NCI-H2196 (cell line): ENCODE results near the gene SPARCL1.

Experiments
- DNase-seq: peaks from one replicate; lab custom pipeline; 2025; ENCODE audit not compliant: unreplicated experiment; lab: John Stamatoyannopoulos, UW

Gene SPARCL1

GRCh38 chr4:87541521-87541920 is 12.3 kb upstream of the SPARCL1 start:
- no peak for DNase-seq

- DNase-seq, result no peak
These were observed 11.2 kb upstream of the SPARCL1 start for GRCh38 chr4:87540146-87541058.

DNA sequence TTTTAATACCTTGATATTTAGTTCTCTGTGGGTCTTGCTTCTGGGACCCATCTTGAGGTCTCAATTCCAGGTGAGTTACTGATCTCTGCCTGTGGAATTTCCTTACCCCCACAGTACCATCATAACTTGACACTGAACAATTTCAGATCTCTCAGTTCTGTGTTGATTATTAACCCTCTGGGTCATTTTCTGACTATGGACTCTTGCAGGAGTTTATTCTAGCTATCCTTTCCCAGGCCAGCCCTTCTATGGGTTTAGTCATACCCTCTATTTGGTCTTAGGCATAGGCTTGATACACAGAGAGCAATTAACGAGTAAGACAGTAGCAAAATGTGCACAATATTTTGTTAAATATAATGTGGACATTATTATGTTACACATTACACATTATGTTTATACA is 3.7 kb upstream of the SPARCL1 start:
- no peak for DNase-seq

GRCh38 chr4:87532109-87532508 is 2.9 kb upstream of the SPARCL1 start:
- DNase-seq, result no peak

- DNase-seq, result no peak
These were observed 2.4 kb upstream of the SPARCL1 start for GRCh38 chr4:87531621-87532020.

GRCh38 chr4:87530868-87531267 is 1.7 kb upstream of the SPARCL1 start:
- DNase-seq, result no peak

DNA sequence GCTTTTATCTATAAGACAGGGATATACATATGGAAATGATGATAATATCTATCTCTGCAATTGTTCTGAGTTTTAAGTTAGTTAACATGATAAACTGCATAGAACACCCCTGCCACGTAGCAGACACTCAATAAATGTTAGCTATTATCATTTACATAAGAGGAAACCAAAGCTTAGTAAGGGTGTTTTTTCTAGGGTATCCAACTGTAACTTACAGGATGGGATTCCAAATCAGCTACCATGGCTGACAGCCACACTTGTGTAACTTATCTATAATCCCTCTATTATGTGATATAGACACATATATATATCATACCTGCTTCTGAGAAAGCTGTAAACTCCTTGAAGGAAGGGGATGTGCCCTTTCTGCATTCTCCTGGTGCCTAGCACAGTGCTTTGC is 1.1 kb upstream of the SPARCL1 start:
- no peak for DNase-seq

DNA sequence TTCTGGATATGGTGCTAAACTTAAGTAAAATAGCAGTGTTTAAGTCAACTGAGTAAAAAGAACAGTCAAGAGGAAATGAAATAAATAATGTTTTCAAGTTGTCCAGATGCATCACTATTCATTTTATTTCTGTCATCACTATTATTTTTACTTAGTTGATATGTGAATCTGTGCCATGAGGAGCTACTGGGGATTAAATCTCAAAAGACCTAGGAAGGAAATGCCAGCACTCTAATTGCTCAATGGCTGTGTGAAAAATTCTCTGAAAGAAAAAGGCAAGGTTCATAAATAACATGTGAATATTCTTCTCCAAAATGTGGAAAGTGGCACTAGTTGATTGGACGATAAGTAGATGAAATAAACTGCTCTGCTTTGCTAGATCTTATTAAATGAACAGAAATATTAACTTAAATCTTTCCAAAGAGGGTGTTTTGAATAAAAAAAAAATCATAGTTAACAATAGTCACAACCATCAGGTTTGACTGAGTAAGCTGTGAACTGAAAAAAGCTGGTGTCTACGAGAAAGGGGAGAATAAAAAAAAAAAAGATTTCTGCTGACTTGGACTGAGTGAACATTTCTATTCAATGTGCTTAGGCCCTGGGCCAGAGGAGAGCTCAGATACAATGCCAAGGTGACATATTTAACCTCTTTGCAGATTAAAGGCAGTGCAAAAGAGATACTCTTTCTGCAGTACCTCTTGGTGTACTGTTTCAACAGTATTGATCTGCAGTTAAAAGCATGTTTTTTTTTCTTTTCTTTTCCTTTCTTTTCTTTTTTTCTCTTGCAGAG is 1.6 kb downstream of the SPARCL1 start:
- DNase-seq, result no peak

- no peak for DNase-seq
These were observed 3.4 kb downstream of the SPARCL1 start for GRCh38 chr4:87525636-87526295.

DNA sequence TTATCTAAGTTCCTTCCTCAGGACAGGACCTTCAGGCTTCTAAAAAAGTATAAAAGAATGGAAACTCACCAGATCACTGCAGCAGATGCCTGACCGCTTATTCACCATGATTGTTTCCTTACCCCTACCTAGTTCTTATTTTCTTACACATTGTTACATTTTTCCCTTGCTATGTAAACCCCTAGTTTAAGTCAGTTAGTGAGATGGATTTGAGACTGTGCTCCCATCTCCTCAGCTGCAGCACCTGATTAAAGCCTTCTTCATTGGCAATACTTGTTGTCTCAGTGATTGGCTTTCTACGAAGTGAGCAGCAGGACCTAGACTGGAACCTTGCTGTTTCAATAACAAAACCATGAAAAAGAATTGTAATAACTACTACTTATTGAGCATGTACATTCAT is 4.7 kb downstream of the SPARCL1 start:
- DNase-seq, result no peak

GRCh38 chr4:87523307-87523706 is 5.9 kb downstream of the SPARCL1 start:
- DNase-seq, result no peak

DNA sequence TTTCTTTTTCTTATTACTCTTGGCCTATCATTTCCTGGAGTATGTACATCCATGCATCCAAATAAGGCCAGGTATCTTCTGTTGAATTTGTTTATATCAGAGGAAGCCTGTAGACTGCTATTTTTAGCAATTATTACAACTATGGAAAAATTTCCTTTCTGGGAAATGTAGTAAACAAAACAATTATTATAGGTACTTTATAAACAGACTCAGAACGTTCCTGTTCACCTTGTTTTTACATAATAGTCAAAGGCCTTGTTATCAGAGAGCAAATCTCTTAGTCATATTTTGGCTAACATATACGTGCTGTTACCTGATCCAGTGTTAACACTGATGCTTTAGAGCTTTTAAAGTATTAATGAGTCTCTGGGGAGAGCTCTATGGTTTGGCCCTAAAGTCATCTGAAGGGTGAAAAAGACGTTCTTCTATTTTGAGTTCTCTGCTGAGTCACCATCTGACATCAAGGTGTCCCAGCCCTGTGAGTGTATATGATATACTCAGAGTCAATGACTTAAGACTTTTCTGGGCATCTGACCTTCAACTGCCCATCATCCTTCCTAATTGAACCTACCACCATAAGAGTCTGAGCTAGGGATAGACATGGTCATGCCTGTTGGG is 7.3 kb downstream of the SPARCL1 start:
- peak; percentile 39 for DNase-seq

GRCh38 chr4:87521319-87521718 is 7.9 kb downstream of the SPARCL1 start:
- DNase-seq, result no peak

DNA sequence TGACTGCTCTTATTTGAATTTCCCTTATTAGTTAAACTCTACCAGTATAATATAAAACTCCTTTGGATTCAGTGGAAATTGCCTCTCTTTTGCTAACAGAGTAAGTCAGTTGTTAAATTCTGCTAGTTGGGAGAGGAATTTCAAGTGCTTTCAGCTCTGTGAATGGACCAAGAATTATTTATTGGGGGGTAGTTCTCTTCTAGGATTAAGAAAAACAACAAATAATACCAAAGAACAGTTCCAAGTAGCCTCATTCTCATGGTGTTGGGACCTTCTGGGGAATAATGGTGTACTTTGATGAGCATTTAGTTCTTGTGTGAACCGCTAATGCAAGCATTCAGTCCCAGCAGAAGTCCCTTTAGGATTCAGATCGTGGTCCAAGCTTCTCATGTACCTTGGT is 11.6 kb downstream of the SPARCL1 start:
- DNase-seq, result no peak

- no peak for DNase-seq
These were observed 12.5 kb downstream of the SPARCL1 start for GRCh38 chr4:87516683-87517082.

GRCh38 chr4:87512400-87512799 is 16.8 kb downstream of the SPARCL1 start:
- DNase-seq, result no peak

- no peak for DNase-seq
These were observed 17.7 kb downstream of the SPARCL1 start for GRCh38 chr4:87511500-87511899.

- no peak for DNase-seq
These were observed 18.4 kb downstream of the SPARCL1 start for GRCh38 chr4:87510747-87511146.

GRCh38 chr4:87506974-87507701 is 22.0 kb downstream of the SPARCL1 start:
- DNase-seq, result no peak

DNA sequence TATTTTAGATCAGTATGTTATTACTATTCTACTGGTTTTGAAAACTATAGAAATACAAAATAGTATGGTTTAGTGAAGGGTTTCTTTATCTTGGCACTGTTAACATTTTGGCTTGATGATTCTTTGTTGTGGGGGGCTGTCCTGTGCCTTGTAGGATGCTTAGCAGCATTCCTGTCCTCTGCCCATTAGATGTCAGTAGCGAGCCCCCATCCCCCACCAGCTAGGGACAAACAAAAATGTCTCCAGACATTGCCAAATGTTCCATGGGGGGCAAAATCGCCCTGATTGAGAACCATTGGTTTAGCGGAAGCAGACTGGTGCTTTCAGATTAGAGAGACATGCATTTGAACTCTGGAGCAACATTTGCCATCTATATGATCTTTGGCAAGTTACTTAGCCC is 23.3 kb downstream of the SPARCL1 start:
- DNase-seq, result no peak
